Measurements from ENCODE around the gene PLA2G3. TPM values are rescaled to one million over a fixed set of nuclear protein-coding genes. Genes with fewer than 3 reads are reported as not detected.

Gene PLA2G3, protein sequence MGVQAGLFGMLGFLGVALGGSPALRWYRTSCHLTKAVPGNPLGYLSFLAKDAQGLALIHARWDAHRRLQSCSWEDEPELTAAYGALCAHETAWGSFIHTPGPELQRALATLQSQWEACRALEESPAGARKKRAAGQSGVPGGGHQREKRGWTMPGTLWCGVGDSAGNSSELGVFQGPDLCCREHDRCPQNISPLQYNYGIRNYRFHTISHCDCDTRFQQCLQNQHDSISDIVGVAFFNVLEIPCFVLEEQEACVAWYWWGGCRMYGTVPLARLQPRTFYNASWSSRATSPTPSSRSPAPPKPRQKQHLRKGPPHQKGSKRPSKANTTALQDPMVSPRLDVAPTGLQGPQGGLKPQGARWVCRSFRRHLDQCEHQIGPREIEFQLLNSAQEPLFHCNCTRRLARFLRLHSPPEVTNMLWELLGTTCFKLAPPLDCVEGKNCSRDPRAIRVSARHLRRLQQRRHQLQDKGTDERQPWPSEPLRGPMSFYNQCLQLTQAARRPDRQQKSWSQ
- total RNA-seq: under 0.01 and 0.23 TPM in 2 replicates

GRCh38 chr22:31139866-31140716 is at the start of gene PLA2G3:
Gene PLA2G3, minus strand, starts transcription at chr22:31140508. Its CDS starts 154 bp downstream, at chr22:31140354.

DNA sequence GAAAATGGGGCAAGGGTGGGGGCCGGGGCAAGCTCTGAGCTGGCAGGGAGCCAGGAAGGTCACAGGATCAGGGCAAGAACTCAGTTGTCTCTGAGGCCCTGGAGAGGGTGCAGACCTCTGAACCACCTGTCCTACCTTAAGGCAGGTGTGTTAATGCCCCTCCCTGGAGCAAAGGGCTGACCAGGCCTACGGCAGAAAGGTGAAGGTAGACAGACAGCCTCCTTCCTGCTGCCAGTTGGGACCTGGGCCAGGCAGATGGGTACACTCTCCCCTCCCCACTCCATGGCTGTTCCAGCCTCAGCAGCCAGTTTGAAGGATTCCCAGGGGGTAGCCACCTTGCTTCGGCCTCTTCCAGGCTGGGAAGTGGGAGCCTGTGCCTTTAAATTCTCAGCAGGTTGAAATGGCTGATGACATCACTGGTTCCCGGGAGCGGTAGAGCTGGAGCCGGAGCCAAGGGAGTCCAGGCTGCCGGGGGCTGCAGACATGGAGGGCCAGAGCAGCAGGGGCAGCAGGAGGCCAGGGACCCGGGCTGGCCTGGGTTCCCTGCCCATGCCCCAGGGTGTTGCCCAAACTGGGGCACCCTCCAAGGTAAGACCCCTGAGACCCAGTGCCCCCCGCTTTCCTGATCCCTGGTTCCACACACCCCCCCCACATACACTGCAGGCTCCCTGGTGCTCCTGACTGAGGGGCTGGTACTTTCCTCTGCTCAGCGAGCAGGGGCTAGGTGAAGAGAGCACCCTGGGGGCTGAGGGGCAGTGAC is 17.6 kb downstream of the PLA2G3 start, which contains the start of gene INPP5J:
TSS of gene INPP5J (plus strand) at position 435 of the 760 bp plus-strand sequence. CDS start at position 484, 49 bp downstream.

DNA sequence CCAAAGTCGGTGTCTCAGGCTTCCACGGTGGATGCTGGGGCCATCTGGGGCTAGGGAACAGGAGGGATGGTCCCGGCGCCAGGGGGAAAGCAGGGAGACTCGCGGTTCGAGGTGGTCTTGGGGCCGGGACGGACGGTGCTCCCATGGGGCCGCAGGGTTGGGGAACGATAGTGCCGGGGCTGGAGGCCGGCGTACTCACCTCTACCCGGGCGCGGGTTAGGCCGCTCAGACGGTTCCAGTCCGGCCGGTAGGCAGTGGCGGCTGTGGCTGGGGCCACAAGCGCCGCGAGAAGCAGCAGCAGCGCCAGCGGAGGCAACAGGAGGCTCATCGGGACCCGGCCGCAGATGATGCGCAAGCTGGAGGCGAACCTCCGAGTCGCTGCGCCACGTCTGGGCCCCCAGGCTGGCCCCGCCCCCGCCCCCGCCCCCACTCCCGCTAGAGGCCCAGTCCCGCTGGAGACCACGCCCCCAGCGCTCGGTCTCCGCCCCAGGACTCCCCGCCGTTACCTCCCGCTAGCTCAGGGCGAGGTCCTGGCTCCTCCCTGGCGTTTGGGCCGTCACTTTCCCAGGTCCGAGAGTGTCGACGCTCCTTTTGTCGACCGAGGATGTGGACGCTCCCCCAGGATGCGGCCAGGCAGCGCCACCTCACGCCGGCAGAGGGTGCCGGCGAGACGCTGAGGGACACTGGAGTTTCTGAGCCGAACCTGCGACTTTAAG is 33.0 kb downstream of the PLA2G3 start, which contains the start of gene SELENOM:
TSS of gene SELENOM (minus strand) at position 391 of the 716 bp plus-strand sequence. CDS start at position 328, 63 bp downstream.

Other genes starting within 250 kb of the PLA2G3 start
- gene MORC2, start 171.7 kb downstream of the PLA2G3 start, total RNA-seq: 16.6 and 31.8 TPM in 2 replicates
- gene TUG1, start 171.2 kb downstream of the PLA2G3 start, total RNA-seq: 43.1 and 60.6 TPM in 2 replicates
- gene SMTN, start 59.2 kb downstream of the PLA2G3 start, total RNA-seq: 99.5 and 222 TPM in 2 replicates
- gene SELENOM, start 32.9 kb downstream of the PLA2G3 start, total RNA-seq: 118 and 197 TPM in 2 replicates
- gene INPP5J, start 17.5 kb downstream of the PLA2G3 start, total RNA-seq: 0.30 and 0.74 TPM in 2 replicates
- gene RNF185, start 19.7 kb upstream of the PLA2G3 start, total RNA-seq: 32.3 and 33.3 TPM in 2 replicates
- 89.6 and 174 TPM in 2 replicates for gene LIMK2, start 71.8 kb upstream of the PLA2G3 start, total RNA-seq
- gene PIK3IP1, start 152.0 kb upstream of the PLA2G3 start, total RNA-seq: 16.8 and 23.2 TPM in 2 replicates
- gene PATZ1, start 205.8 kb upstream of the PLA2G3 start, total RNA-seq: 10.1 and 13.7 TPM in 2 replicates